22Rv1 (cell line): ENCODE measurements around the gene SLU7.

Experiments used
- H3K27ac ChIP-seq: fragments of 450-650 bp; 2 replicates; pipeline ENCODE4 v1.5.1; 2017
- ZFX ChIP-seq: fragments of 450-650 bp; IDR thresholded peaks from 2 replicates; pipeline ENCODE4 v1.6.1; 2017; ENCODE audit warnings: antibody characterized with exemption, borderline replicate concordance
- TF ChIP-seq, protein P1 (sequence below): fragments of 450-650 bp; IDR thresholded peaks from 2 replicates; pipeline ENCODE4 v1.5.1; 2017; ENCODE audit warnings: mild to moderate bottlenecking

The SLU7 gene

DNA sequence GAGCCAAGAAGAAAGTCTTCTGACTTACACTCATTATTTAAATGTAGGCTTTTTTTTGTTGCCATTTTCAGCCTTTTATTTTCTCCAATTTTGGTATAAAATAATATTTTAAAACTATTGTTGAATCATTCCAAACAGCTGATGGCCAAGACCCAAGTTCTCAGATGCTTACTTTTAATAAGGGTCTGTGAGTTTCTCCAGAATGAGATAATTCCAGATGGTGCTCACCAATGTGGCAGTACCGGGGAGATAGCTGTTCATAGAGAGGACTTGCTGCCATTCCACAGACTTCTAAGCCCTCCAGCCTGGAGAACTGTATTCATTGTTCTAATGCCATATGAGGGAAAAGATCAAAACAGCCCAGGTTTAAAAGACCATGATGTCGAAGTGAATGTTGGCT, 43.2 kb downstream of the SLU7 start:
- TF ChIP-seq, protein P1, sequence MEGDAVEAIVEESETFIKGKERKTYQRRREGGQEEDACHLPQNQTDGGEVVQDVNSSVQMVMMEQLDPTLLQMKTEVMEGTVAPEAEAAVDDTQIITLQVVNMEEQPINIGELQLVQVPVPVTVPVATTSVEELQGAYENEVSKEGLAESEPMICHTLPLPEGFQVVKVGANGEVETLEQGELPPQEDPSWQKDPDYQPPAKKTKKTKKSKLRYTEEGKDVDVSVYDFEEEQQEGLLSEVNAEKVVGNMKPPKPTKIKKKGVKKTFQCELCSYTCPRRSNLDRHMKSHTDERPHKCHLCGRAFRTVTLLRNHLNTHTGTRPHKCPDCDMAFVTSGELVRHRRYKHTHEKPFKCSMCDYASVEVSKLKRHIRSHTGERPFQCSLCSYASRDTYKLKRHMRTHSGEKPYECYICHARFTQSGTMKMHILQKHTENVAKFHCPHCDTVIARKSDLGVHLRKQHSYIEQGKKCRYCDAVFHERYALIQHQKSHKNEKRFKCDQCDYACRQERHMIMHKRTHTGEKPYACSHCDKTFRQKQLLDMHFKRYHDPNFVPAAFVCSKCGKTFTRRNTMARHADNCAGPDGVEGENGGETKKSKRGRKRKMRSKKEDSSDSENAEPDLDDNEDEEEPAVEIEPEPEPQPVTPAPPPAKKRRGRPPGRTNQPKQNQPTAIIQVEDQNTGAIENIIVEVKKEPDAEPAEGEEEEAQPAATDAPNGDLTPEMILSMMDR, result no peak
- H3K27ac ChIP-seq, result no peak overlapping the region

GRCh38 chr5:160375166-160375565, 43.7 kb downstream of the SLU7 start:
- H3K27ac ChIP-seq, result no peak overlapping the region
- TF ChIP-seq ZFX, result no peak
- TF ChIP-seq, protein P1, result no peak

DNA sequence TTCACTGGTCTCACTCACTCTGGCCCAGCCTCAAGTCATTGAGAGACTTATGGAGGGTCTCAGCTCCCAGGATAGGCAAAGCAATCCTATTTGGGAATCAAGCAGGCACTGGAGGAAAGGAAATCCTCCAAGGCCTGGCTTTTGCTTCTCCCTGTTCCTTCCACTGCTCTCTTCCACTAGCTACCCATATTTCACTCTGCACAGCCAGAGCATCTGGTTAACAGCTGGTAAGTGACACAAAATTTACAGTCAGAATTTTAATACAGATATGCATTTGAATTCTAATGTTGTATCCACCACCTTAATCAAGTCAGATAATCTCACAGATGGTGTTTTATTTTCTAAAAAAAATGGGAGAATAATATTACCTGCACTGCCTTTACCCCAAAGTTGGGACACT, 47.6 kb downstream of the SLU7 start:
- H3K27ac ChIP-seq, result no peak overlapping the region
- TF ChIP-seq ZFX, result no peak
- TF ChIP-seq, protein P1, result no peak

DNA sequence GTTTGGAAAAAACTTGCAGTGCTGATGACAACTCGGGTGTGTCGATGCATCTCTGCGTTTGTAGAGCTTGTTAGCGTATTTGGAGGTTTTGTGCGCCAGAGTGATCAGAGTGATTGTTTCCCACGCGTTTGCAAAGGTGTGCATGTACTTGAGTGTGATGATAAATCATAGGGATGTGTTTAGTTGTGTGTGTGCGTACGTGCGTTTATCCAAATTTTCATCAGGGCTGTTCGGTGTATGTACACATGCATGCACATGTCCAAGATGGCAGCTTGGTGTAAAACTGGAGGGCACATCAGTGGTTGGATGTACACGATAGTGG, 48.2 kb downstream of the SLU7 start:
- TF ChIP-seq, protein P1, result no peak
- no peak for TF ChIP-seq ZFX
- H3K27ac ChIP-seq, result no peak overlapping the region

GRCh38 chr5:160369990-160370712, 48.7 kb downstream of the SLU7 start, which contains the start of gene C1QTNF2:
TSS of gene C1QTNF2 (minus strand) at chr5:160370626. CDS start at chr5:160355011, 15,615 bp downstream.
- no peak within 1 kb of the TSS for H3K27ac ChIP-seq
- TF ChIP-seq, protein P1, result no peak
- no peak for TF ChIP-seq ZFX

GRCh38 chr5:160367885-160368284, 51.0 kb downstream of the SLU7 start:
- TF ChIP-seq, protein P1, result no peak
- TF ChIP-seq ZFX, result no peak
- no peak overlapping the region for H3K27ac ChIP-seq

GRCh38 chr5:160367261-160367660, 51.6 kb downstream of the SLU7 start:
- no peak overlapping the region for H3K27ac ChIP-seq
- TF ChIP-seq ZFX, result no peak
- TF ChIP-seq, protein P1, result no peak
